Body of pancreas (tissue), 4 donors: ENCODE results near the gene PCP4. TPM values are rescaled to one million over a fixed set of nuclear protein-coding genes. Genes with fewer than 3 reads are reported as not detected.

Source experiments
- ATAC-seq: fragments of 150-250 bp; one replicate; pipeline ENCODE4 v1.9.1; 2016
- DNase-seq, 4 donors: peaks; one replicate each; pipeline ENCODE4 v3.0.0-alpha.2; 2019
- H3K27ac ChIP-seq, 4 donors: fragments of 200-600 bp; sonication (generic); 1 replicate in 3 of 4; 2 replicates in 1 of 4; pipeline versions ENCODE4 v1.5.1 to v1.6.1; 2016 to 2019; ENCODE audit warnings: mild to moderate bottlenecking in 1 of 4, mixed read lengths in 1 of 4, moderate library complexity in 1 of 4
- H3K27me3 ChIP-seq, 2 donors: fragments of 200-600 bp; sonication (generic); one replicate each; pipeline ENCODE4 v1.6.0; 2016; ENCODE audit warnings: mild to moderate bottlenecking in 1 of 2
- H3K36me3 ChIP-seq, 2 donors: fragments of 200-600 bp; sonication (generic); replicated peaks in 1 of 2; 2 replicates each; pipeline ENCODE4 v1.5.1; 2016; ENCODE audit warnings: low read depth in 2 of 2; ENCODE audit not compliant: insufficient read depth in 1 of 2
- H3K4me1 ChIP-seq: fragments of 200-600 bp; sonication (generic); one replicate; pipeline ENCODE4 v1.6.0; 2016
- H3K4me3 ChIP-seq, 2 donors: fragments of 200-600 bp; sonication (generic); 1 replicate in 1 of 2; 2 replicates in 1 of 2; pipeline ENCODE4 v1.5.1; 2016 to 2019
- H3K9me3 ChIP-seq, 3 donors: fragments of 200-600 bp; sonication (generic); 1 replicate in 2 of 3; 2 replicates in 1 of 3; pipeline ENCODE4 v1.5.1; 2016
- POLR2A ChIP-seq, 3 donors: fragments of 450-650 bp; IDR thresholded peaks; one replicate each; pipeline ENCODE4 v1.6.1; 2016; ENCODE audit warnings: antibody characterized with exemption in 3 of 3, mild to moderate bottlenecking in 2 of 3
- WGBS, 2 donors: methylation state at CpG; one replicate each; pipeline ENCODE4 v1.1.5; 2017; 5-methylcytosine and 5-hydroxymethylcytosine counted together
- intact Hi-C: fragments of 100-400 bp; cut with DNase I; formaldehyde crosslinking; loops from one replicate; pipeline ENCODE4 v1.15.1; 2023
- total RNA-seq, 2 donors: library from RNA; depleted of rRNA; stranded (reverse); fragments of >200 nt; gene quantifications; one replicate each; pipeline ENCODE4 v1.1.0, GENCODE V29; 2016
- TF ChIP-seq, protein P1 (sequence below), 7 experiments: fragments of 450-650 bp in 4 of 7; fragments of 200-600 bp in 3 of 7; sonication (generic) in 3 of 7; IDR thresholded peaks; one replicate each; pipeline ENCODE4 v1.5.1; 2016 to 2019; ENCODE audit warnings: antibody characterized with exemption in 7 of 7

PCP4 gene
- total RNA-seq, 2 donors from 2014 or later, result 1.6 TPM; not detected in 1

GRCh38 chr21:39911286-39912199 is 44.3 kb downstream of the PCP4 start:
- no peaks in the 10 kb centered on the region for H3K27me3 ChIP-seq
- no peaks in the 10 kb centered on the region for H3K36me3 ChIP-seq
- H3K4me3 ChIP-seq, result no peak overlapping the region
- DNase-seq (peak in 1 of 4 donors; percentile 6), ATAC-seq (no peak)
- H3K4me1 ChIP-seq, result no peaks in the 10 kb centered on the region
- WGBS, 2 donors, result 53 to 57% methylated on average over 10 of the region's 10 CpGs
- no peak for TF ChIP-seq POLR2A (IDR thresholded peaks at IDR 0.05)
- TF ChIP-seq, protein P1, sequence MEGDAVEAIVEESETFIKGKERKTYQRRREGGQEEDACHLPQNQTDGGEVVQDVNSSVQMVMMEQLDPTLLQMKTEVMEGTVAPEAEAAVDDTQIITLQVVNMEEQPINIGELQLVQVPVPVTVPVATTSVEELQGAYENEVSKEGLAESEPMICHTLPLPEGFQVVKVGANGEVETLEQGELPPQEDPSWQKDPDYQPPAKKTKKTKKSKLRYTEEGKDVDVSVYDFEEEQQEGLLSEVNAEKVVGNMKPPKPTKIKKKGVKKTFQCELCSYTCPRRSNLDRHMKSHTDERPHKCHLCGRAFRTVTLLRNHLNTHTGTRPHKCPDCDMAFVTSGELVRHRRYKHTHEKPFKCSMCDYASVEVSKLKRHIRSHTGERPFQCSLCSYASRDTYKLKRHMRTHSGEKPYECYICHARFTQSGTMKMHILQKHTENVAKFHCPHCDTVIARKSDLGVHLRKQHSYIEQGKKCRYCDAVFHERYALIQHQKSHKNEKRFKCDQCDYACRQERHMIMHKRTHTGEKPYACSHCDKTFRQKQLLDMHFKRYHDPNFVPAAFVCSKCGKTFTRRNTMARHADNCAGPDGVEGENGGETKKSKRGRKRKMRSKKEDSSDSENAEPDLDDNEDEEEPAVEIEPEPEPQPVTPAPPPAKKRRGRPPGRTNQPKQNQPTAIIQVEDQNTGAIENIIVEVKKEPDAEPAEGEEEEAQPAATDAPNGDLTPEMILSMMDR (IDR thresholded peaks at IDR 0.05), result no peak
- no peaks in the 10 kb centered on the region for H3K9me3 ChIP-seq
- intact Hi-C loops, result no loop called here
- no peak overlapping the region for H3K27ac ChIP-seq

GRCh38 chr21:39913706-39914305 is 46.6 kb downstream of the PCP4 start:
- no peak for TF ChIP-seq POLR2A (IDR thresholded peaks at IDR 0.05)
- TF ChIP-seq, protein P1 (IDR thresholded peaks at IDR 0.05), result no peak
- Histone ChIP-seq H3K4me3 (no peak overlapping the region), H3K4me1 (no peaks in the 10 kb centered on the region), H3K27me3 (no peaks in the 10 kb centered on the region), H3K36me3 (no peaks in the 10 kb centered on the region), H3K27ac (no peak overlapping the region), H3K9me3 (no peaks in the 10 kb centered on the region)
- 60 to 73% methylated on average over 8 of the region's 8 CpGs for WGBS, 2 donors
- ATAC-seq (no peak), DNase-seq (no peak)
- intact Hi-C loops, result no loop called here

GRCh38 chr21:39915881-39916280 is 48.6 kb downstream of the PCP4 start:
- ATAC-seq, result no peak
- no peak for TF ChIP-seq POLR2A (IDR thresholded peaks at IDR 0.05)
- TF ChIP-seq, protein P1 (IDR thresholded peaks at IDR 0.05), result no peak
- H3K36me3 ChIP-seq, result no peaks in the 10 kb centered on the region
- no peak for DNase-seq
- no peaks in the 10 kb centered on the region for H3K4me1 ChIP-seq
- H3K27me3 ChIP-seq, result no peaks in the 10 kb centered on the region
- no peak overlapping the region for H3K4me3 ChIP-seq
- intact Hi-C loops, result no loop called here
- no peak overlapping the region for H3K27ac ChIP-seq
- WGBS, 2 donors, result 61 to 72% methylated on average over 1 of the region's 1 CpG
- H3K9me3 ChIP-seq, result no peaks in the 10 kb centered on the region

GRCh38 chr21:39918558-39918957 is 51.3 kb downstream of the PCP4 start:
- Histone ChIP-seq H3K4me1 (no peaks in the 10 kb centered on the region), H3K27ac (no peak overlapping the region), H3K36me3 (no peaks in the 10 kb centered on the region), H3K4me3 (no peak overlapping the region), H3K9me3 (no peaks in the 10 kb centered on the region), H3K27me3 (no peaks in the 10 kb centered on the region)
- ATAC-seq, result no peak
- DNase-seq, result no peak
- intact Hi-C loops, result no loop called here
- TF ChIP-seq POLR2A (IDR thresholded peaks at IDR 0.05), result no peak
- TF ChIP-seq, protein P1 (IDR thresholded peaks at IDR 0.05), result no peak
- 42 to 44% methylated on average over 4 of the region's 4 CpGs for WGBS, 2 donors
